Body of pancreas (tissue), 4 donors: Measurements from ENCODE around the gene PTPRM. TPM values are rescaled to one million over a fixed set of nuclear protein-coding genes. Genes with fewer than 3 reads are reported as not detected.

Source experiments
- ATAC-seq: fragments of 150-250 bp; one replicate; pipeline ENCODE4 v1.9.1; 2016
- DNase-seq, 4 donors: peaks; one replicate each; pipeline ENCODE4 v3.0.0-alpha.2; 2019
- H3K27ac ChIP-seq, 4 donors: fragments of 200-600 bp; sonication (generic); 1 replicate in 3 of 4; 2 replicates in 1 of 4; pipeline versions ENCODE4 v1.5.1 to v1.6.1; 2016 to 2019; ENCODE audit warnings: mild to moderate bottlenecking in 1 of 4, mixed read lengths in 1 of 4, moderate library complexity in 1 of 4
- H3K27me3 ChIP-seq, 2 donors: fragments of 200-600 bp; sonication (generic); one replicate each; pipeline ENCODE4 v1.6.0; 2016; ENCODE audit warnings: mild to moderate bottlenecking in 1 of 2
- H3K36me3 ChIP-seq, 2 donors: fragments of 200-600 bp; sonication (generic); replicated peaks in 1 of 2; 2 replicates each; pipeline ENCODE4 v1.5.1; 2016; ENCODE audit warnings: low read depth in 2 of 2; ENCODE audit not compliant: insufficient read depth in 1 of 2
- H3K4me1 ChIP-seq: fragments of 200-600 bp; sonication (generic); one replicate; pipeline ENCODE4 v1.6.0; 2016
- H3K4me3 ChIP-seq, 2 donors: fragments of 200-600 bp; sonication (generic); 1 replicate in 1 of 2; 2 replicates in 1 of 2; pipeline ENCODE4 v1.5.1; 2016 to 2019
- H3K9me3 ChIP-seq, 3 donors: fragments of 200-600 bp; sonication (generic); 1 replicate in 2 of 3; 2 replicates in 1 of 3; pipeline ENCODE4 v1.5.1; 2016
- POLR2A ChIP-seq, 3 donors: fragments of 450-650 bp; IDR thresholded peaks; one replicate each; pipeline ENCODE4 v1.6.1; 2016; ENCODE audit warnings: antibody characterized with exemption in 3 of 3, mild to moderate bottlenecking in 2 of 3
- WGBS, 2 donors: methylation state at CpG; one replicate each; pipeline ENCODE4 v1.1.5; 2017; 5-methylcytosine and 5-hydroxymethylcytosine counted together
- intact Hi-C: fragments of 100-400 bp; cut with DNase I; formaldehyde crosslinking; loops from one replicate; pipeline ENCODE4 v1.15.1; 2023
- total RNA-seq, 2 donors: library from RNA; depleted of rRNA; stranded (reverse); fragments of >200 nt; gene quantifications; one replicate each; pipeline ENCODE4 v1.1.0, GENCODE V29; 2016
- TF ChIP-seq, protein P1 (sequence below), 7 experiments: fragments of 450-650 bp in 4 of 7; fragments of 200-600 bp in 3 of 7; sonication (generic) in 3 of 7; IDR thresholded peaks; one replicate each; pipeline ENCODE4 v1.5.1; 2016 to 2019; ENCODE audit warnings: antibody characterized with exemption in 7 of 7

PTPRM gene
- total RNA-seq, 2 donors from 2014 or later: 38.2 to 48.0 TPM

DNA sequence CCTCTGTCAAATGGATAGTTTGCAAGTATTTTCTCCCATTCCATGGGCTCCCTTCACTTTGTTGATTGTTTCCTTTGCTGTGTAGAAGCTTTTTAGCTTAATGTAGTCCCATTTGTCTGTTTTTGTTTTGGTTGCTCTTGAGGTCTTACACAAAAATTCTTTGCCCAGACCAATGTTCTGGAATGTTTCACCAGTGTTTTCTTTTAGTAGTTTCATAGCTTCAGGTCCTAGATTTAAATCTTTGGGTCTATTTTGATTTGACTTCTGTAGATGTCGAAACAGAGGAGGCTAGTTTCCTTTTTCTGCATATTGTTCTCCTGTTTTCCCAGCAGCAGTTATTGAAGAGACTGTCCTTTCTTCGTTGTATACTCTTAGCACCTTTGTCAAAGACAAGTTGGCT, 351.6 kb downstream of the PTPRM start:
- 84 to 85% methylated on average over 2 of the region's 2 CpGs for WGBS, 2 donors
- Histone ChIP-seq H3K36me3 (no peaks in the 10 kb centered on the region), H3K4me1 (peaks cover 27% of the 10 kb centered on the region), H3K27ac (no peak overlapping the region), H3K4me3 (no peak overlapping the region), H3K9me3 (no peaks in the 10 kb centered on the region), H3K27me3 (no peaks in the 10 kb centered on the region)
- ATAC-seq (no peak), DNase-seq (no peak)
- no peak for TF ChIP-seq POLR2A (IDR thresholded peaks at IDR 0.05)
- TF ChIP-seq, protein P1, sequence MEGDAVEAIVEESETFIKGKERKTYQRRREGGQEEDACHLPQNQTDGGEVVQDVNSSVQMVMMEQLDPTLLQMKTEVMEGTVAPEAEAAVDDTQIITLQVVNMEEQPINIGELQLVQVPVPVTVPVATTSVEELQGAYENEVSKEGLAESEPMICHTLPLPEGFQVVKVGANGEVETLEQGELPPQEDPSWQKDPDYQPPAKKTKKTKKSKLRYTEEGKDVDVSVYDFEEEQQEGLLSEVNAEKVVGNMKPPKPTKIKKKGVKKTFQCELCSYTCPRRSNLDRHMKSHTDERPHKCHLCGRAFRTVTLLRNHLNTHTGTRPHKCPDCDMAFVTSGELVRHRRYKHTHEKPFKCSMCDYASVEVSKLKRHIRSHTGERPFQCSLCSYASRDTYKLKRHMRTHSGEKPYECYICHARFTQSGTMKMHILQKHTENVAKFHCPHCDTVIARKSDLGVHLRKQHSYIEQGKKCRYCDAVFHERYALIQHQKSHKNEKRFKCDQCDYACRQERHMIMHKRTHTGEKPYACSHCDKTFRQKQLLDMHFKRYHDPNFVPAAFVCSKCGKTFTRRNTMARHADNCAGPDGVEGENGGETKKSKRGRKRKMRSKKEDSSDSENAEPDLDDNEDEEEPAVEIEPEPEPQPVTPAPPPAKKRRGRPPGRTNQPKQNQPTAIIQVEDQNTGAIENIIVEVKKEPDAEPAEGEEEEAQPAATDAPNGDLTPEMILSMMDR (IDR thresholded peaks at IDR 0.05): no peak
- intact Hi-C loops: no loop called here

DNA sequence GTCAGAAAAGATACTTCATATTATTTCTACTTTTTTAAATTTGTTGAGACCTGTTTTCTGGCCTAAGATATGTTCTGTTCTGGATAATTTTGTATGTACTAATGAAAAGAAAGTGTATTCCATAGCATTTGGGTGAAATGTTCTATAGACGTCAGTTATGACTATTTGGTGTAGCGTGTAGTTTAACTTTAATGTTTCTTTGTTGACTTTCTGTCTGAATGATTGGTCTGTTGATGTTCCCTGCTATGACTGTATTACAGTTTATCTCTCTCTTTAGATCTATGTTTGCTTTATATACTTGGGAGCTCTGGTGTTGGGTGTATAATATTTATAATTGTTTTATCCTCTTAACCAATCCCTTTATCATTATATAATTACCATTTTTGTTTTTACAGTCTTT, 352.4 kb downstream of the PTPRM start:
- no peaks in the 10 kb centered on the region for H3K27me3 ChIP-seq
- no peaks in the 10 kb centered on the region for H3K9me3 ChIP-seq
- peaks cover 25% of the 10 kb centered on the region for H3K4me1 ChIP-seq
- H3K4me3 ChIP-seq: no peak overlapping the region
- H3K36me3 ChIP-seq: no peaks in the 10 kb centered on the region
- no peak for TF ChIP-seq POLR2A (IDR thresholded peaks at IDR 0.05)
- TF ChIP-seq, protein P1 (IDR thresholded peaks at IDR 0.05): no peak
- intact Hi-C loops: no loop called here
- DNase-seq (no peak), ATAC-seq (no peak)
- WGBS, 2 donors: 77 to 81% methylated on average over 2 of the region's 2 CpGs
- no peak overlapping the region for H3K27ac ChIP-seq

DNA sequence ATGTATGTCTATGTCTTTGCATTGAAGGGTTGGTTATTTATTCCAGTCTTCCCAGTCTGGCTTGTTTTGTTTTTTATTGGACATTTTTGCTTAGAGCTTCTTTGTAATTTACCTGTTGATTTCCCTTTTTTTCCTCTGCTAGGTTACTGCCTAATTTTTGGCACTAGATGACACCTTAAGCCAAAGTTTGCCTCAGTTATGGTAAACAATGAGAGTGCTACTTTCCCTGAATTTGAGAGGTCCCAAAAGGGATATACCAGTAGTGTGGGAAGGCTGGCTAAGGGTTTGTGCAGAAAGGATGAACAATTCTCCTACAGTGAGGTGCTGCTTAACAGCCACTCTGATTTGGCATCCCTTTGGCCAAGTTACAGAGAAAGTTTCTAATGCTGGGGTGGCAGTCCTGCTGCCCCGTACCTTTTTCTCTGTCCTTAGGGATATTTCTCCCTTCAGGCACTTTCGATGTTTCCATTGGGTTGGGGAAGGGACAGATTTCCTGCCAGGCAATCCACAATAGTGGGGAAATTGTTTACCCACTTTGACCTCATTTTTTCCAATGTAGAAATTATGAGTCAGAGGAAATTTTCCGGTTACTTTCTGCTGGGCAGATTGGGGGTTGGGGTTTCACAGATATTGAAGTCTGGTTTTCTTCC, 354.9 kb downstream of the PTPRM start:
- peak; percentile 72 for ATAC-seq
- peaks cover 25% of the 10 kb centered on the region for H3K4me1 ChIP-seq
- no peaks in the 10 kb centered on the region for H3K36me3 ChIP-seq
- H3K27ac ChIP-seq: peak overlapping the region in 3 of 4 donors; percentile 37 to 71 (median 37)
- no peak for TF ChIP-seq POLR2A (IDR thresholded peaks at IDR 0.05)
- TF ChIP-seq, protein P1 (IDR thresholded peaks at IDR 0.05): no peak
- intact Hi-C loops: no loop called here
- H3K4me3 ChIP-seq: no peak overlapping the region
- H3K27me3 ChIP-seq: no peaks in the 10 kb centered on the region
- 30 to 32% methylated on average over 3 of the region's 3 CpGs for WGBS, 2 donors
- no peaks in the 10 kb centered on the region for H3K9me3 ChIP-seq
- peak in 2 of 4 donors; percentile 27 to 43 for DNase-seq

DNA sequence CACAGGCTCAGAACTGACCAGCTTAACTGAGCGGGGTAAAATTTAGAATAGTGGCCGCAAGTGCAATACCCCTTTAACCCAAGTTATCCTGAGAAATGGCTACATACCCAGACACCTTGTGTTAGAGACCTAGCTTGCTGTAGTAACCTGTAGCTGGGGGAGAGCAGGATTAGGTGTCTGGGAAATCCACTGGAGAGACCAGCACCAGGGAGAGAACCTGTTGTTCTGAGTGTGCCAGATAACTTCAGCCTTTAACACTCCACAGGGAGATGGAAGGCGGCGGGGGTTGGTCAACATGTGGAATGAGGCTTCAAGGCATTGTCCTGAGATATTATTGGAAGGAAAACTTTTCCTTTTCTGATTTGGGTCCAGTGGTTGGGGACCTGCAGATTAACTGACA, 356.0 kb downstream of the PTPRM start:
- 96 to 98% methylated on average over 4 of the region's 4 CpGs for WGBS, 2 donors
- peaks cover 33% of the 10 kb centered on the region for H3K4me1 ChIP-seq
- H3K9me3 ChIP-seq: no peaks in the 10 kb centered on the region
- TF ChIP-seq POLR2A (IDR thresholded peaks at IDR 0.05): no peak
- TF ChIP-seq, protein P1 (IDR thresholded peaks at IDR 0.05): no peak
- ATAC-seq (no peak), DNase-seq (no peak)
- H3K27ac ChIP-seq: peak overlapping the region in 1 of 4 donors; percentile 71
- H3K4me3 ChIP-seq: no peak overlapping the region
- intact Hi-C loops: no loop called here
- no peaks in the 10 kb centered on the region for H3K27me3 ChIP-seq
- H3K36me3 ChIP-seq: no peaks in the 10 kb centered on the region

DNA sequence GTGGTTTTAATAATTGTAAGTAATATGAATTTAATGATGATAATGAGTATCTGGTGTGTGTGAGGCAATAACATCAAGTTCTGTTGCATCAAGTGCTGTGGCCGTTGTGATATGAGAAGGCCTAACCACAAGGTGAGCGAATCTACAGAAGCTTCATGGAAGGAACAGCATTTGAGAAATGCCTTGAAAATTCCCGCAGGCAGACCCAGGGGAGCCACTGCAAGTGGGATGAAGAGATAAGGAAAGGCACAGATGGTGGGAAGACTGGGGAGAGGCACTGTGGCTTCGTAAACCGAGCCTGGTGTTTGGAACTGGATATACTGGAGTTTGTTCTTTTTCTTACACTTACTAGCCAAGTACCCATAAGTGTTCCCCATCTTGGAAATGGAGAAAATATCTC, 357.5 kb downstream of the PTPRM start:
- Histone ChIP-seq H3K27me3 (no peaks in the 10 kb centered on the region), H3K27ac (no peak overlapping the region), H3K9me3 (no peaks in the 10 kb centered on the region), H3K36me3 (no peaks in the 10 kb centered on the region), H3K4me3 (no peak overlapping the region), H3K4me1 (peaks cover 33% of the 10 kb centered on the region)
- intact Hi-C loops: no loop called here
- TF ChIP-seq, protein P1 (IDR thresholded peaks at IDR 0.05): no peak
- TF ChIP-seq POLR2A (IDR thresholded peaks at IDR 0.05): no peak
- ATAC-seq (no peak), DNase-seq (no peak)
- 92 to 93% methylated on average over 5 of the region's 5 CpGs for WGBS, 2 donors
